ENCODE data around the gene SH3TC1.

The SH3TC1 gene

GRCh38 chr4:8227771-8228318, 28.8 kb downstream of the SH3TC1 start:
- no peak for DNase-seq (ENCODE audit: low spot score)
- Histone ChIP-seq H3K27me3 (ENCODE audit: insufficient read depth, poor library complexity, severe bottlenecking) (no peaks in the 10 kb centered on the region), H3K9me3 (ENCODE audit: severe bottlenecking) (no peaks in the 10 kb centered on the region), H3K36me3 (ENCODE audit: low read depth) (peaks cover 91% of the 10 kb centered on the region), H3K27ac (ENCODE audit: poor library complexity, severe bottlenecking) (peak overlapping the region; percentile 30), H3K4me3 (ENCODE audit: severe bottlenecking) (no peak overlapping the region), H3K4me1 (ENCODE audit: insufficient read depth, poor library complexity, severe bottlenecking) (peaks cover 5% of the 10 kb centered on the region)
- no peak; the same call in 2 of the 3 replicates for ATAC-seq (ENCODE audit: low read depth)
- TF ChIP-seq CTCF (IDR thresholded peaks at IDR 0.05; ENCODE audit: poor library complexity, severe bottlenecking) = no peak

GRCh38 chr4:8228319-8229250, 29.5 kb downstream of the SH3TC1 start:
- Histone ChIP-seq H3K9me3 (ENCODE audit: severe bottlenecking) (no peaks in the 10 kb centered on the region), H3K27ac (ENCODE audit: poor library complexity, severe bottlenecking) (peak overlapping the region; percentile 30), H3K4me1 (ENCODE audit: insufficient read depth, poor library complexity, severe bottlenecking) (peaks cover 5% of the 10 kb centered on the region), H3K27me3 (ENCODE audit: insufficient read depth, poor library complexity, severe bottlenecking) (no peaks in the 10 kb centered on the region), H3K36me3 (ENCODE audit: low read depth) (peaks cover 91% of the 10 kb centered on the region), H3K4me3 (ENCODE audit: severe bottlenecking) (no peak overlapping the region)
- DNase-seq (ENCODE audit: low spot score) = no peak
- ATAC-seq (ENCODE audit: low read depth) = peak; percentile 53
- no peak for TF ChIP-seq CTCF (IDR thresholded peaks at IDR 0.05; ENCODE audit: poor library complexity, severe bottlenecking)

GRCh38 chr4:8229331-8229975, 30.4 kb downstream of the SH3TC1 start:
- Histone ChIP-seq H3K4me3 (ENCODE audit: severe bottlenecking) (no peak overlapping the region), H3K27me3 (ENCODE audit: insufficient read depth, poor library complexity, severe bottlenecking) (no peaks in the 10 kb centered on the region), H3K4me1 (ENCODE audit: insufficient read depth, poor library complexity, severe bottlenecking) (peaks cover 5% of the 10 kb centered on the region), H3K9me3 (ENCODE audit: severe bottlenecking) (no peaks in the 10 kb centered on the region), H3K27ac (ENCODE audit: poor library complexity, severe bottlenecking) (no peak overlapping the region), H3K36me3 (ENCODE audit: low read depth) (peaks cover 91% of the 10 kb centered on the region)
- TF ChIP-seq CTCF (IDR thresholded peaks at IDR 0.05; ENCODE audit: poor library complexity, severe bottlenecking) = no peak
- ATAC-seq (ENCODE audit: low read depth) (no peak), DNase-seq (ENCODE audit: low spot score) (no peak)

GRCh38 chr4:8230033-8230432, 30.9 kb downstream of the SH3TC1 start:
- H3K4me1 ChIP-seq (ENCODE audit: insufficient read depth, poor library complexity, severe bottlenecking) = peaks cover 5% of the 10 kb centered on the region
- no peak overlapping the region for H3K4me3 ChIP-seq (ENCODE audit: severe bottlenecking)
- no peak overlapping the region for H3K27ac ChIP-seq (ENCODE audit: poor library complexity, severe bottlenecking)
- H3K27me3 ChIP-seq (ENCODE audit: insufficient read depth, poor library complexity, severe bottlenecking) = no peaks in the 10 kb centered on the region
- peaks cover 91% of the 10 kb centered on the region for H3K36me3 ChIP-seq (ENCODE audit: low read depth)
- H3K9me3 ChIP-seq (ENCODE audit: severe bottlenecking) = no peaks in the 10 kb centered on the region
- TF ChIP-seq CTCF (IDR thresholded peaks at IDR 0.05; ENCODE audit: poor library complexity, severe bottlenecking) = no peak
- DNase-seq (ENCODE audit: low spot score) = no peak
- no peak for ATAC-seq (ENCODE audit: low read depth)

All from RWPE2 (cell line).